Left renal pelvis (tissue), 4 donors: ENCODE measurements around the gene MOB1A. TPM values are rescaled to one million over a fixed set of nuclear protein-coding genes. Genes with fewer than 3 reads are reported as not detected.

Experiments used
- DNase-seq, 4 donors: peaks; one replicate each; pipeline ENCODE4 v3.0.0-alpha.2; 2013; ENCODE audit warnings: low read depth in 4 of 4, low spot score in 3 of 4
- polyA plus RNA-seq, 4 donors: library from polyadenylated mRNA; unstranded; fragments of 120-200 nt; gene quantifications; one replicate each; pipeline ENCODE4 v1.2.1, GENCODE V29; 2013; ENCODE audit not compliant: insufficient read length in 4 of 4

MOB1A gene
- polyA plus RNA-seq, 4 donors = 77.0 to 115 (median 101) TPM

- DNase-seq = no peak
Measured at GRCh38 chr2:74109551-74109950, 69.1 kb downstream of the MOB1A start.

- no peak for DNase-seq
Measured at GRCh38 chr2:74107071-74107470, 71.6 kb downstream of the MOB1A start.

- no peak for DNase-seq
Measured at GRCh38 chr2:74105413-74105812, 73.3 kb downstream of the MOB1A start.

GRCh38 chr2:74104839-74105238 is 73.8 kb downstream of the MOB1A start:
- no peak for DNase-seq

- no peak for DNase-seq
Measured at GRCh38 chr2:74103763-74104162, 74.9 kb downstream of the MOB1A start.

Other genes with a start within 250 kb of the MOB1A start
- gene TET3, start 194.0 kb downstream of the MOB1A start, polyA plus RNA-seq = 10 to 100 TPM; 14.1 to 24.9 (median 22.8) TPM
- gene BOLA3, start 31.0 kb downstream of the MOB1A start, polyA plus RNA-seq = 10 to 100 TPM; 19.4 to 34.7 (median 27.3) TPM
- gene MTHFD2, start 19.7 kb upstream of the MOB1A start, polyA plus RNA-seq = 10 to 100 TPM; 26.2 to 30.1 (median 29.4) TPM
- gene SLC4A5, start 164.5 kb upstream of the MOB1A start, polyA plus RNA-seq = 1 to 10 TPM; 1.5 to 3.4 (median 2.3) TPM
- 100 to 1,000 TPM; 112 to 156 (median 146) TPM for gene DCTN1, start 201.4 kb upstream of the MOB1A start, polyA plus RNA-seq
- 1 to 10 TPM; 4.6 to 9.0 (median 6.4) TPM for gene C2orf81, start 242.7 kb upstream of the MOB1A start, polyA plus RNA-seq
- gene WDR54, start 242.9 kb upstream of the MOB1A start, polyA plus RNA-seq = 10 to 100 TPM; 25.2 to 42.7 (median 36.2) TPM